NOMO-1 treated with DMSO at 0.1 percent for 48 hours (cell line): ENCODE measurements around the gene SORD.
A peak's percentile ranks its signal among the peaks of the same experiment; 100 is the strongest.
"Not testable (repeated sequence)": the region's sequence is repeated elsewhere in the genome, so short reads cannot be mapped to it uniquely, and the experiment has no call there.

Experiments used
- DNase-seq: peaks from one replicate; lab custom pipeline; 2025; ENCODE audit not compliant: unreplicated experiment; lab: John Stamatoyannopoulos, UW

SORD gene

GRCh38 chr15:45023659-45024225 lies 747 bp downstream of the SORD start:
- peak; percentile 5 for DNase-seq

DNA sequence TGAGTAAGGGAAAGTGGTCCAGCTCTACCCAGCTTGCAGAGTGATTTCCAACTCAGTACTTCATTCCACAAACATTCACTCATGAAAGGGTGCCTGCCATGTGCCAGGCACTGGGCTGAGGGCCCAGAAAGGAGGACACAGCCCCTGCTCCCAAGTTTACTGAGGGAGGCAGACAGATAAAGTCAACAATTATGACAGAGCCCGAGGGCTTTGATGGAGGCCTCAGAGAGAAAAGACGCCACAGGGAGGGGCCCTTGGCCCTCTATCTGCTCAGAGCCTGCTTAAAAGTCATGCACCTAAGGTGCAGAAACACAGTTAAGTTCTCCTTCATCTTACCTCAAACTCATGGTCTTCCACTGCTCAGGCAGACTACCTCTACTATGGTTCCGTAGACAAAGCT lies 1.7 kb downstream of the SORD start:
- DNase-seq: not testable (repeated sequence)

DNA sequence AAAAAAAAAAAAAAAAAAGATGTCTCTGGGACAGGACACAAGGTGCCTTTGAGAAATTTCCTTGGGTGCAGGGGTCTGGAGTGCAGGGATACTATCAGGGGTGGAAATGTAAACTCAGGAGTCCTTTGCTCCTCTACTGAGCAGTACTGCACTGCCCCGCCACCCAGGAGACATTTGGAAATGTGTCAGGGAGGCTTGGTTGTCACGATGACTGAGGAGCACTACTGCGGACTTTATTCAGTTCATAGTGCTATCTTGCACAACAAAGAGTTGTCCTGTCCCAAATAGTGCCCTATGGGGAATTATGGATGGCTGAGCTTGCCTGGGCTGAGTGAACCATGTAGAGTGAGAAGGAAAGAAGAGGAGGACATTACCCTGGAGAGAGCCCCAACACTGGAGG lies 2.6 kb downstream of the SORD start:
- not testable (repeated sequence) for DNase-seq

GRCh38 chr15:45026651-45027190 lies 3.7 kb downstream of the SORD start:
- no peak for DNase-seq

DNA sequence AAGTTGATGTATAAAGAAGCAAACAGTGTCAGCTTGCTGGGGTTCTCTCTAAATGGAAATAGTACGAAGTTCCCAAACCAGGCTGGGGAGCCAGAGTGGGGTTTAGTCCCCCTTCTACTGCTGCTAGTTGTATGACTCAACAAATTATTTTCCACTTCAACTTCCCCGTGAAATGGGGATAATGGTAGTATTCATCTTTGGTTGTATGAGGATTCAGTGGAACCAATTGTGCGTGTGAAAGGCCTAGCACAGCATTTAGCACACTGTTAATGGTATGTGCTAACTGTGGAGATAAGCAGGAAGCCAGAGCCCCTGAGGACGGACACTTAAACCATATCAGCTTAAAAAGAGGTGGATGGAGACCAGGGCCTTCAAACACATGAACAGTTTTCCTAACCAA lies 4.2 kb downstream of the SORD start:
- no peak for DNase-seq

GRCh38 chr15:45030743-45031142 lies 7.7 kb downstream of the SORD start:
- no peak for DNase-seq

DNA sequence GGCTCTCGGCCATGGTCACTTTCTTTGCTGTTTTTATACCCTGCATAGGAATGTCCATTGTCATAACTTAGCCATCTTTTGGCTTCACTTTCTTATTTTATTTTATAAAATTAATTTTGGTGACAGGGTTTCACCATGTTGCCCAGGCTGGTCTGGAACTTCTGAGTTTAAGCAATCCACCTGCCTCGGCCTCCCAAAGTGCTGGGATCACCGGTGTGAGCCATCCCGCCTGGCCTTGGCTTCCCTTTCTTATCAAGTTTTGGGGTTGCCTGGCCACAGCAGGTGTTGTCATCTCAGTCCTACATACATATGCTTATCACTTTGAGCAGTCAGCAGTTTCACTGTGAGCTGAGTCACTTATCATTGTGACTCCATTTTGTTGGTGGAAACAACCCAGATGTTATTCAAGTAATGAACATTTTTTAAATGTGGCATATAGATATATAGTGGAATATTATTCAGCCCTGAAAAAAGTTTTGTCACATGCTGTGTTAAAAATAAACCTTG lies 8.6 kb downstream of the SORD start:
- DNase-seq: not testable (repeated sequence)

DNA sequence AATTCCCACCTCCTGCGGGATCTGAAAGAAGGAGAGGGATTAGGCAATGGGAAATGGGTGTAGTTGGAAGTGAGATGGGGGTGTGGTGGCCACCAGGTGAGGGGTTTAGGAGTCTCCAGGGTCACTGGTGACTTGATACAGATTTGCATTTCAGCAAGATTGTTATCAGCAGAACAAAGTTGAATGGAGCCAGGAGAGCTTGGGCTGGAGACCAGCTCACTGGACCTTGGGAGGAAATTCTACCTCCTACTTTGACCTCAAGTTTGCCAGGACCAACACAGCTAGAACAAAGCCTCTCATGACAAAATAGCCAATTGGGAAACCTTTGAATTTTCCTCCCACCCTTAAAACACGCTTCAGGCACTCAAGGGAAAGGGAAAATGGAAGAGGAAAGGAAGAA lies 9.5 kb downstream of the SORD start:
- DNase-seq: not testable (repeated sequence)

DNA sequence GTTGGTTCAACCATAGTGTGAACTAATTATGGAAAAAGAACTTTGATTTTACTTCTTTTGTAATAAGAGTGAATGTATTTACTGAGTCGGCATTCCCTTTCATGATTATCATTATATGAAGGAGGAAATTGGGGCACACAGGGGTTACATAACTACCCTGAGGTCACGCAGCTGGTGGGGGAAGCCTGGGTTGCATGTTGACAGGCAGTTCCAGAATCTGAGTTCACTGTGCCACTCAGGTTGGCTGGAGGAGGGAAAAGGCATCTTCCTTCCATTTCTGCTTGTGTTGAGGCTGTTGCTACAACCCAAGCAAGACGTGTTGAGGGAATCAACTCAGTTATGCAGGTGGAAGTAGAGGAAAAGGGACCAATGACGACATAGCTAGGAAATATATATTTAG lies 11.1 kb downstream of the SORD start:
- DNase-seq: not testable (repeated sequence)

DNA sequence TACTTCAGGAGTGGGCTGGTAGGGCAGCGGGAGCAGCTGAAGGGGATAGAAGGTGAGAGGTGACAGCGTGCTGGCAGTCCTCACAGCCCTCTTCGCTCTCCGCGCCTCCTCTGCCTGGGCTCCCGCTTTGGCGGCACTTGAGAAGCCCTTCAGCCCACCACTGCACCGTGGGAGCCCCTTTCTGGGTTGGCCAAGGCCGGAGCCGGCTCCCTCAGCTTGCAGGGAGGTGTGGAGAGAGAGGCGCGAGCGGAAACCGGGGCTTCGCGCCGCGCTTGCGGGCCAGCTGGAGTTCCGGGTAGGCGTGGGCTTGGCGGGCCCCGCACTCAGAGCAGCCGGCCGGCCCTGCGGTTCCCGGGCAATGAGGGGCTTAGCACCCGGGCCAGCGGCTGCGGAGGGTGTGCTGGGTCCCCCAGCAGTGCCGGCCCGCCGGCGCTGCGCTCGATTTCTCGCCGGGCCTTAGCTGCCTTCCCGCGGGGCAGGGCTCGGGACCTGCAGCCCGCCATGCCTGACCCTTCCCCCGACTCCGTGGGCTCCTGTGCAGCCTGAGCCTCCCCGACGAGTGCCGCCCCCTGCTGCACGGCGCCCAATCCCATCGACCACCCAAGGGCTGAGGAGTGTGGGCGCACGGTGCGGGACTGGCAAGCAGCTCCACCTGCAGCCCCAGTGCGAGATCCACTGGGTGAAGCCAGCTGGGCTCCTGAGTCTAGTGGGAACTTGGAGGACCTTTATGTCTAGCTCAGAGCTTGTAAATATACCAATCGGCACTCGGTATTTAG lies 11.8 kb downstream of the SORD start:
- DNase-seq: not testable (repeated sequence)

GRCh38 chr15:45036812-45037781 lies 14.1 kb downstream of the SORD start:
- DNase-seq: peak; percentile 68

DNA sequence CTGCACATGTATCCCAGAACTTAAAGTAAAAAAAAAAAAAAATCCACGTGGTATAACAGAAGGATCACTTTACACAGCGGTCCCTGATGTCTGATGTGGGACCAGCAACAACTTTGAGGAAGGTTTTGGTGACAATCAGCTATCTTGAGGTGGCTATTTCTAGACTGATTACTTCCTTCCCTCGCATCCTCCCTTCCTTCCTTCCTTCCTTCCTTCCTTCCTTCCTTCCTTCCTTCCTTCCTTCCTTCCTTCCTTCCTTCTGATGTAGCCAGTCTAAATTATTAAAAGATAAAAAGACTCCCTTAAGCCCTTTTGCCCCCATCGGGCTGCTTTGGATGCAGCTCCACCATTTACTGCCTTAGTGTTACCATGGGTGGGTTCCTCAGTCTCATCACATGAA lies 14.9 kb downstream of the SORD start:
- DNase-seq: no peak

GRCh38 chr15:45040396-45040795 lies 17.4 kb downstream of the SORD start:
- DNase-seq: not testable (repeated sequence)

GRCh38 chr15:45041538-45041937 lies 18.5 kb downstream of the SORD start:
- DNase-seq: not testable (repeated sequence)

DNA sequence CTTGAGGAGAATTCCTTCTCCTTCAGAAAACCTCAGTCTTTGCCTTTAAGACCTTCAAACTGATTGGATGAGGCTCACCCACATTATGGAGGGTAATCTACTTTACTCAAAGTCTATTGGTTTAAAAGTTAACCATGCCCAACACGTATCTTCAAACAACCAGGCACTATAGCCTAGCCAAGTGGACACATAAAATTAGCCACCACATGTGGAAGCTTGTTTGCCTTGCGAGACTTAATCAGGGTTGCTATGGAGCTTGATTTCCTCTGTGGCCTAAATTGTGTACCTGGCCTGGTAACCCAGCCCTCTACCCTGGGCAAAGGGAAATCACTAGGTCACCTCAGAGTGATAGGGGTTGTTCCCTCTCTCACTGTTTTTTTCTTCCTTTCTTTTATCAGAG lies 19.9 kb downstream of the SORD start:
- DNase-seq: not testable (repeated sequence)

DNA sequence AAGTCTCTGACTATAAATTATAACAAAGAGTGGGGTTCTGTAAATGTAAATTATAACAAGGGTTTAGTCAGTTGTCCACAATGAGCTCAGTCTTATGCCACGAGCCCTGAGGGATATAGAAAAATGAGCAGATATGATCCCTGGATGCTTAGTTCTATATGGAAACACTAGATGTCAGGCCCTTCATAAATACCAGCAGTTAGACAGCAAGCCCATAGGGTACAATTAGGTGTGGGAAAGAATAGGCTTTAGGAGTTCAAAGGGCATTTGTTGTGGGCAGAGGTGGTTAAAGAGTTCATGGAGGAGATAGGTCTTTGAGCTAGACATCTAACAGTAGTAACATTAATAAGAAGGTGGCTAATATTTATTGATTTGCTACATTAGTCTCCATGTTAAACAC lies 21.3 kb downstream of the SORD start:
- DNase-seq: not testable (repeated sequence)

DNA sequence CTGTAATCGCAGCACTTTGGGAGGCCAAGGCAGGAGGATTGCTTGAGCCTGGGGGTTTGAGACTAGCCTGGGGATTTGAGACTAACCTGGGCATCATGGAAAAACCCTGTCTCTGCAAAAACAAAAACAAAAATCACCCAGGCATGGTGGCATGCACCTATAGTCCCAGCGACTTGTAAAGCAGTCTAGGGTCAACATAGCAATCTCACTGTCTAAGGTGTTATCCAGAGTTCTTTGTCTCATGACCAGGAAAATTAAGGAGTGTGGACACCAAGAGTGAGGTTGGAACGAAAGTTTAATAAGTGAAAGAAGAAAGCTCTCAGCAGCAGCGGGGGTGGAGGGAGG lies 25.4 kb downstream of the SORD start:
- DNase-seq: not testable (repeated sequence)

DNA sequence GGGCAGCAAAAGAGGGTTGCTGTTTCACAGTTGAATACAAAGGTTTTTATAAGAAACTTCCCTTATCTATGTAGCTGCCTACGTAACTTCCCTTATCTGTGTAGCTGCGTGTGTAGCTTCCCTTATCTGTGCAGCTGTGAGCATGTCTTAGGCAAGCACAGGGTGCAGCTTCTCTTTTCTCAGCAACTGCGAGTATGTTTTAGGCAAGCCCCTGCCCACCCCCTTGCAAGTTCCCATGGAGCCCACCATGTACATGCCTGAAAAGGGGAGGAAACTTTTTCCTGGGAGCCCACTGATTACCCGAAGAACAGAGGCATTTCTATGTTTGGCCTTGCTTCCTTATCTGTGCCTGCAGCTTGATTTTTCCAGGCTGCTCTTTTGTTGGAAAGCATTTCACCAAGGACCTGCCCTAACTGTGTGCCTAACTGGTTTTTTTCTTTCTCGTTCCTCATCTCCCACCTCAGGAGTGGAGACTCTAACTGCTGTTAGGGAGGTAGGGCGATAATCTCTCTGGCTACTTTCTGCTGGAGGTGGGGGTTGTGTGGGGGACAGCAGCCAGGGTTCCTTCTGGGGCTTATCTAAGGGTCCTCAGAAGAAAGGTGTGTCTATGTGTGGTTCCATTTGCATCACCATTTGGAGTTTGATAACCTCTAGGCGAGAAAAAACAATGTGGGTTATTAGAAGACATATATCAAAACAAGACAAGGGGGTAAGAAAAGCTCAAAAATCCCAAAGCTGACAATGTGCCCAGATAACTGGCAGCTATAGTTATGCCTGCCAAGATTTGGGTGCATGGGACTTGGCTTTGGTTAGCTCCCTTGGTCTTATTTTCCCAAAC lies 26.0 kb downstream of the SORD start:
- DNase-seq: peak; percentile 95

- DNase-seq: no peak
Observed at GRCh38 chr15:45050587-45050986, 27.6 kb downstream of the SORD start.

GRCh38 chr15:45052676-45053075 lies 29.7 kb downstream of the SORD start:
- DNase-seq: not testable (repeated sequence)
